ENCODE measurements around the gene COL24A1. TPM values are rescaled to one million over a fixed set of nuclear protein-coding genes. Genes with fewer than 3 reads are reported as not detected.

COL24A1 gene
- total and polyA plus RNA-seq, 2 of the 13 experiments (the other 11 are each of a cell fraction or from before 2014, with no cell fraction given) = 0.04 to 0.13 TPM

DNA sequence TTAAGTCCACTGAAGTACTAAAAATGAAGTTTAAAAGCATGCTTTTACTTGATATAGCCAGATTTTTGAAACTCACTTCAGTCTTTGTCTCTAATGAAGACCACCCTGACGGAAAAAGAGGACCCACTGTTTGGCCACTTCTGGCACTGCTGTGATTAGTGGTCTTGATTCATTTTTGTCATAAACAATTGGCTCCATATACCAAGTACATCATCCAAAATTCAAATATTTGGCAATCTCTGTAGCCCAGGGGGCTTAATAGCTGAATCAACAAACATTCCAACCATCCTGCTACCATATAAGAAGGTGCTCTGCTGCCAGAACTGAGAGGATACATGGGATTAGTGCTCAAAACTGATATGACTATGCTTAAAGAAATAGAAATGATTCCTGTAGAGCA is 156.0 kb downstream of the COL24A1 start:
- no peak overlapping the region for H3K27ac ChIP-seq (ENCODE audit: extremely low read length, insufficient read depth, low read length)
- H3K9me3 ChIP-seq (ENCODE audit: low read length) = peaks cover 7% of the 10 kb centered on the region; the same call in 1 of the 2 replicates
- TF ChIP-seq MTF1 (CRISPR knock-in tag; IDR thresholded peaks at IDR 0.05) = no peak
- no peak for TF ChIP-seq JUND (CRISPR knock-in tag; IDR thresholded peaks at IDR 0.05)
- TF ChIP-seq NFATC3 (CRISPR knock-in tag; IDR thresholded peaks at IDR 0.05) = no peak
- no peak for TF ChIP-seq ZNF781 (CRISPR knock-in tag; IDR thresholded peaks at IDR 0.05; ENCODE audit: borderline replicate concordance, not compliant biosample characterization)
- TF ChIP-seq ARNT (IDR thresholded peaks at IDR 0.05) = no peak
- no peak for TF ChIP-seq ZNF101 (CRISPR knock-in tag; IDR thresholded peaks at IDR 0.05; ENCODE audit: borderline replicate concordance, low read depth)
- no peak for TF ChIP-seq ZNF12 (CRISPR knock-in tag; IDR thresholded peaks at IDR 0.05)
- TF ChIP-seq, protein P1, sequence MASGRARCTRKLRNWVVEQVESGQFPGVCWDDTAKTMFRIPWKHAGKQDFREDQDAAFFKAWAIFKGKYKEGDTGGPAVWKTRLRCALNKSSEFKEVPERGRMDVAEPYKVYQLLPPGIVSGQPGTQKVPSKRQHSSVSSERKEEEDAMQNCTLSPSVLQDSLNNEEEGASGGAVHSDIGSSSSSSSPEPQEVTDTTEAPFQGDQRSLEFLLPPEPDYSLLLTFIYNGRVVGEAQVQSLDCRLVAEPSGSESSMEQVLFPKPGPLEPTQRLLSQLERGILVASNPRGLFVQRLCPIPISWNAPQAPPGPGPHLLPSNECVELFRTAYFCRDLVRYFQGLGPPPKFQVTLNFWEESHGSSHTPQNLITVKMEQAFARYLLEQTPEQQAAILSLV (CRISPR knock-in tag; IDR thresholded peaks at IDR 0.05; ENCODE audit: borderline replicate concordance) = no peak
- TF ChIP-seq HOXD1 (CRISPR knock-in tag; IDR thresholded peaks at IDR 0.05) = no peak
- TF ChIP-seq PCBP2 (optimal IDR thresholded peaks at IDR 0.05; ENCODE audit: low read depth, low read length, poor library complexity, severe bottlenecking) = no peak
- TF ChIP-seq TMF1 (CRISPR knock-in tag; IDR thresholded peaks at IDR 0.05; ENCODE audit: low read depth) = no peak
- no peak for TF ChIP-seq SRSF1 (optimal IDR thresholded peaks at IDR 0.05; ENCODE audit: low read depth, low read length)
- TF ChIP-seq, protein P2, sequence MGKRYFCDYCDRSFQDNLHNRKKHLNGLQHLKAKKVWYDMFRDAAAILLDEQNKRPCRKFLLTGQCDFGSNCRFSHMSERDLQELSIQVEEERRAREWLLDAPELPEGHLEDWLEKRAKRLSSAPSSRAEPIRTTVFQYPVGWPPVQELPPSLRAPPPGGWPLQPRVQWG (CRISPR knock-in tag; IDR thresholded peaks at IDR 0.05; ENCODE audit: borderline replicate concordance, low read depth) = no peak
- TF ChIP-seq NFKB2 (CRISPR knock-in tag; IDR thresholded peaks at IDR 0.05; ENCODE audit: borderline replicate concordance) = no peak
- no peak for TF ChIP-seq CEBPB (IDR thresholded peaks at IDR 0.05; ENCODE audit: borderline replicate concordance, low read depth, low read length)
- TF ChIP-seq ESRRA (CRISPR knock-in tag; IDR thresholded peaks at IDR 0.05; ENCODE audit: low read depth) = no peak
- no peak for TF ChIP-seq ZNF720 (CRISPR knock-in tag; IDR thresholded peaks at IDR 0.05)
- H3K4me2 ChIP-seq (ENCODE audit: low read depth, low read length) = no peak overlapping the region
- CTCF ChIA-PET (ENCODE audit: low intra/inter-chr PET ratio, low total read pairs) = no interaction called here
- H3K4me3 ChIP-seq (replicated peaks in 1 of 3; ENCODE audit: insufficient read depth in 1 of 3, low read depth in 2 of 3, low read length in 3 of 3) = no peak overlapping the region
- no TSS peak for BruUV-seq (replicated peaks)
- no peaks in the 10 kb centered on the region for H3K27me3 ChIP-seq (ENCODE audit: control insufficient read depth in 1 of 2, insufficient read depth in 2 of 2, low read length in 2 of 2)
- intact Hi-C loops (cut with micrococcal nuclease; ENCODE audit: unreplicated experiment) = no loop called here
- POLR2A ChIA-PET = no interaction called here
- no peak overlapping the region for H2AFZ ChIP-seq (ENCODE audit: low read length)
- WGBS (ENCODE audit: low lambda C conversion rate) = 20% methylated on average over 1 of the region's 1 CpG
- H3K79me2 ChIP-seq (ENCODE audit: insufficient read depth, low read length) = no peaks in the 10 kb centered on the region
- in situ Hi-C loops (cut with HindIII; ENCODE audit: extremely low pct_ligation_motif_present, low pct_unique_long_range_greater_than_20kb) = no loop called here
- H3K36me3 ChIP-seq (replicated peaks in 1 of 2; ENCODE audit: control insufficient read depth in 1 of 2, insufficient read depth in 2 of 2, low read length in 2 of 2) = no peaks in the 10 kb centered on the region
- ATAC-seq (no peak), FAIRE-seq (no peak), DNase-seq (ENCODE audit: low spot score) (no peak)
- H4K20me1 ChIP-seq (ENCODE audit: insufficient read depth, low read length) = no peaks in the 10 kb centered on the region
- no peaks in the 10 kb centered on the region for H3K4me1 ChIP-seq (ENCODE audit: insufficient read depth, low read length)
- no peak overlapping the region for H3K9ac ChIP-seq (ENCODE audit: insufficient read depth, low read depth, low read length)
